GM12878 (cell line): ENCODE measurements around the gene INSIG2. TPM values are rescaled to one million over a fixed set of nuclear protein-coding genes. Genes with fewer than 3 reads are reported as not detected.

Experiments used
- ATAC-seq: fragments of 200-7000 bp; cut with Tn5 transposase; 3 replicates; pipeline ENCODE4 v1.9.1; 2020; ENCODE audit warnings: mild to moderate bottlenecking, moderate library complexity
- BruUV-seq: library from RNA; stranded (reverse); fragments of 400-500 nt; replicated peaks from 2 replicates; lab custom pipeline; 2021; lab: Mats Ljungman, UMichigan
- CTCF ChIA-PET: fragments of 300-600 bp; sonication (Branson Sonifier 250); formaldehyde crosslinking; extraction: SDS; loops from one replicate; lab custom pipeline; 2021; ENCODE audit warnings: inconsistent platforms; lab: Yijun Ruan, JAX
- POLR2A ChIA-PET: fragments of 350-600 bp; formaldehyde crosslinking; extraction: SDS; loops from one replicate; lab custom pipeline; 2021; ENCODE audit warnings: inconsistent platforms; lab: Charles Lee
- RAD21 ChIA-PET: fragments of 300-600 bp; sonication (Branson Sonifier 250); formaldehyde crosslinking; loops from one replicate; lab custom pipeline; 2023; ENCODE audit warnings: antibody characterized with exemption; ENCODE audit not compliant: unreplicated experiment; lab: Charles Lee
- SMC1A ChIA-PET: fragments of 300-600 bp; sonication (Branson Sonifier 250); formaldehyde crosslinking; loops from one replicate; lab custom pipeline; 2023; ENCODE audit not compliant: unreplicated experiment, uncharacterized antibody; lab: Charles Lee
- DNase-seq: peaks from one replicate; pipeline ENCODE4 v3.0.0-alpha.2; 2011; ENCODE audit warnings: low read depth, low spot score
- FAIRE-seq: peaks from 3 replicates; lab custom pipeline; 2011; peaks lifted over from hg19 to GRCh38; lab: Jason Lieb, UNC
- H2AFZ ChIP-seq: 2 replicates; pipeline ENCODE4 v1.6.0; 2011; ENCODE audit warnings: low read depth, low read length, control low read depth; ENCODE audit not compliant: control insufficient read depth
- H3K27ac ChIP-seq: 2 replicates; pipeline ENCODE4 v1.5.1; 2011; ENCODE audit warnings: control low read depth; ENCODE audit not compliant: control insufficient read depth, insufficient read depth
- H3K27me3 ChIP-seq, 2 experiments: replicated peaks in 1 of 2; 2 replicates each; pipeline versions ENCODE4 v1.6.0 to v1.6.1; 2011; ENCODE audit warnings: low read length in 1 of 2; ENCODE audit not compliant: control insufficient read depth in 2 of 2, insufficient read depth in 2 of 2
- H3K36me3 ChIP-seq, 2 experiments: 2 replicates each; pipeline ENCODE4 v1.5.1; 2011; ENCODE audit warnings: low read length in 1 of 2; ENCODE audit not compliant: control insufficient read depth in 2 of 2, insufficient read depth in 2 of 2
- H3K4me1 ChIP-seq: 2 replicates; pipeline ENCODE4 v1.6.1; 2011; ENCODE audit warnings: mild to moderate bottlenecking, low read length, moderate library complexity, mixed read lengths; ENCODE audit not compliant: control insufficient read depth, insufficient read depth
- H3K4me2 ChIP-seq: 2 replicates; pipeline ENCODE4 v1.6.0; 2011; ENCODE audit warnings: control low read depth; ENCODE audit not compliant: control insufficient read depth, insufficient read depth
- H3K4me3 ChIP-seq: fragments of 200-600 bp; sonication (generic); 2 replicates; pipeline ENCODE4 v1.5.1; 2016
- H3K79me2 ChIP-seq: 2 replicates; pipeline ENCODE4 v1.6.0; 2011; ENCODE audit warnings: low read length; ENCODE audit not compliant: control insufficient read depth, insufficient read depth
- H3K9ac ChIP-seq: 2 replicates; pipeline ENCODE4 v1.8.0; 2011; ENCODE audit warnings: low read length, control low read depth, mixed read lengths; ENCODE audit not compliant: control insufficient read depth, insufficient read depth
- H3K9me3 ChIP-seq: replicated peaks from 3 replicates; pipeline ENCODE4 v1.5.1; 2011; ENCODE audit warnings: mild to moderate bottlenecking, low read length; ENCODE audit not compliant: control insufficient read depth, insufficient read depth
- H4K20me1 ChIP-seq: 2 replicates; pipeline ENCODE4 v1.6.0; 2011; ENCODE audit not compliant: control insufficient read depth, insufficient read depth
- BCL11A ChIP-seq: IDR thresholded peaks from 2 replicates; pipeline ENCODE4 v1.6.1; 2011; ENCODE audit warnings: low read depth, low read length
- BMI1 ChIP-seq: fragments of 450-650 bp; IDR thresholded peaks from 2 replicates; pipeline ENCODE4 v1.6.1; 2016; ENCODE audit warnings: mild to moderate bottlenecking, moderate library complexity, borderline replicate concordance
- CREB1 ChIP-seq: IDR thresholded peaks from 2 replicates; pipeline ENCODE4 v1.6.1; 2012; ENCODE audit warnings: low read depth, mild to moderate bottlenecking, inconsistent platforms
- CUX1 ChIP-seq: IDR thresholded peaks from 2 replicates; pipeline ENCODE4 v1.6.1; 2012; ENCODE audit warnings: improper control_type of control experiment, low read depth, low read length; ENCODE audit not compliant: insufficient replicate concordance
- HDGF ChIP-seq: fragments of 450-650 bp; IDR thresholded peaks from 2 replicates; pipeline ENCODE4 v1.6.1; 2016; ENCODE audit warnings: antibody characterized with exemption
- RAD51 ChIP-seq: fragments of 450-650 bp; IDR thresholded peaks from 2 replicates; pipeline ENCODE4 v1.6.1; 2016; ENCODE audit warnings: moderate library complexity, mild to moderate bottlenecking, inconsistent platforms
- SUZ12 ChIP-seq: fragments of 200-600 bp; sonication (generic); IDR thresholded peaks from one replicate; pipeline ENCODE4 v1.6.1; 2018; ENCODE audit warnings: antibody characterized with exemption, mild to moderate bottlenecking; ENCODE audit not compliant: unreplicated experiment
- WRNIP1 ChIP-seq: IDR thresholded peaks from 2 replicates; pipeline ENCODE4 v1.6.1; 2011; ENCODE audit warnings: low read depth, low read length, improper control_type of control experiment, borderline replicate concordance
- ZBED1 ChIP-seq: IDR thresholded peaks from 2 replicates; pipeline ENCODE4 v1.6.1; 2016; ENCODE audit warnings: borderline replicate concordance
- ZBTB11 ChIP-seq: fragments of 450-650 bp; formaldehyde crosslinking; IDR thresholded peaks from 2 replicates; pipeline ENCODE4 v1.5.0; 2022; ENCODE audit warnings: mild to moderate bottlenecking, missing genetic modification characterization
- WGBS: methylation state at CpG from one replicate; pipeline ENCODE4 v1.1.6; 2016; ENCODE audit warnings: low lambda C conversion rate; ENCODE audit not compliant: insufficient replicate concordance, insufficient coverage; ENCODE audit errors: missing lambda C conversion rate; 5-methylcytosine and 5-hydroxymethylcytosine counted together
- in situ Hi-C: fragments of 300-500 bp; cut with MboI; formaldehyde crosslinking; loops from 9 replicates; pipeline ENCODE4 v1.14.3; 2018; ENCODE audit warnings: mixed read lengths
- intact Hi-C: fragments of 100-400 bp; cut with micrococcal nuclease; formaldehyde crosslinking; loops from one replicate; pipeline ENCODE4 v1.14.2; 2022; ENCODE audit not compliant: unreplicated experiment
- polyA plus RNA-seq, 11 experiments: library from polyadenylated mRNA; depleted of rRNA in 4 of 11; unstranded in 6 of 11; stranded (reverse) in 5 of 11; fragments of >200 nt; fragmentation: Nextera tagmentation in 4 of 11; fragmentation: Illumina TruSeq in 1 of 11; extraction: Ambion mirVana in 4 of 11; extraction: Trizol in 1 of 11; gene quantifications; 1 replicate in 1 of 11; 2 replicates in 10 of 11; pipeline versions ENCODE4 v1.2.1 to v1.2.3, GENCODE V29; 2011 to 2016; ENCODE audit warnings: inconsistent platforms in 2 of 11, missing spikeins in 2 of 11, low read depth in 1 of 11
- total RNA-seq, 4 experiments: library from RNA; depleted of rRNA in 3 of 4; stranded (reverse); fragments of >200 nt in 3 of 4; fragmentation: Illumina TruSeq in 1 of 4; extraction: Trizol in 1 of 4; gene quantifications; 2 replicates each; pipeline versions ENCODE4 v1.2.1 to v1.2.3, GENCODE V29; 2013 to 2021
- TF ChIP-seq, protein P1 (sequence below): IDR thresholded peaks from 2 replicates; pipeline ENCODE4 v1.6.1; 2012; ENCODE audit warnings: low read depth, low read length, improper control_type of control experiment

The INSIG2 gene
- total and polyA plus RNA-seq, 10 of the 15 experiments (the other 5 are each of a cell fraction or from before 2014, with no cell fraction given), result 4.9 to 92.7 (median 12.0) TPM

DNA sequence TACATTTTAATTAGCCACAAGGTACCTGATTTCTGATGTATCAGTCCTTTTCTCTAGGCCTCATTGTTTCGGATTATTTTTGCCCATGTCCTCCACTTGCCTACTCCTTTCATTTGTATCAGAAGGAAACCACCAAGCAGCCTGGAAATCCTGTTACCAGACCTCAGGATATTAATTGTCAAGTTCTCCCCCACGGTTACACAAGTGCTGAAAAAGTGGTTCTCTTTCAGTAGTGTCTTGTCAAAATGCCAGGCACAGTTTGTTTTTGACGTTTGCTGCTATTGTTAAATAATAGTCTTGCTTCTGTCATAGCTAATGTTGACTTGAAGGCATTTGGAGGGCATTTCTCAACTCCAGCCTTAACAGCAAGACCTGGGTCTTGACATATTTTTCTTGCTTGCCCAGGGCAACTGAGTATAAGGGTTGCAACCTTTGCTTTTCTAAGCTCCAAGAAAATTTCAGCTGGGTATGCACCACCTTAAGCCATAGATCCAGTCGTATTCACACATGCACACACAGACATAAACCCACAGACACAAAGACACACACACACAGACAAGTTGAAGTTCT, 31.0 kb downstream of the INSIG2 start (continued):
- no peak for TF ChIP-seq CUX1
- no peak for TF ChIP-seq SUZ12
- TF ChIP-seq CREB1, result no peak
- TF ChIP-seq BCL11A, result no peak
- TF ChIP-seq BMI1, result no peak
- TF ChIP-seq WRNIP1, result no peak

- no TSS peak for BruUV-seq
- ChIA-PET CTCF (interaction anchor here (1.0 kb wide), 1 partner anchor 30 kb away, joined by 3 read pairs; no protein-coding TSS in a partner anchor), SMC1A (interaction anchor here (2.0 kb wide), 1 partner anchor 11 kb away, joined by 5 read pairs; no protein-coding TSS in a partner anchor), POLR2A (no interaction called here), RAD21 (no interaction called here)
- no peak overlapping the region for H3K4me3 ChIP-seq
- no peaks in the 10 kb centered on the region for H3K9me3 ChIP-seq
- no peaks in the 10 kb centered on the region for H3K4me1 ChIP-seq
- no peak overlapping the region for H3K4me2 ChIP-seq
- H3K9ac ChIP-seq, result no peak overlapping the region
- H3K79me2 ChIP-seq, result no peaks in the 10 kb centered on the region
- no peak for FAIRE-seq
- H3K27ac ChIP-seq, result no peak overlapping the region
- no peaks in the 10 kb centered on the region for H4K20me1 ChIP-seq
- no peaks in the 10 kb centered on the region for H3K36me3 ChIP-seq
- no peak for ATAC-seq
- 98% methylated on average over 8 of the region's 8 CpGs for WGBS
- TF ChIP-seq RAD51 (no peak), ZBTB11 (CRISPR knock-in tag) (no peak), ZBED1 (no peak), HDGF (no peak)
- TF ChIP-seq, protein P1, sequence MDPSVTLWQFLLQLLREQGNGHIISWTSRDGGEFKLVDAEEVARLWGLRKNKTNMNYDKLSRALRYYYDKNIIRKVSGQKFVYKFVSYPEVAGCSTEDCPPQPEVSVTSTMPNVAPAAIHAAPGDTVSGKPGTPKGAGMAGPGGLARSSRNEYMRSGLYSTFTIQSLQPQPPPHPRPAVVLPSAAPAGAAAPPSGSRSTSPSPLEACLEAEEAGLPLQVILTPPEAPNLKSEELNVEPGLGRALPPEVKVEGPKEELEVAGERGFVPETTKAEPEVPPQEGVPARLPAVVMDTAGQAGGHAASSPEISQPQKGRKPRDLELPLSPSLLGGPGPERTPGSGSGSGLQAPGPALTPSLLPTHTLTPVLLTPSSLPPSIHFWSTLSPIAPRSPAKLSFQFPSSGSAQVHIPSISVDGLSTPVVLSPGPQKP, result no peak
- H2AFZ ChIP-seq, result no peak overlapping the region
- no peak for DNase-seq
- in situ Hi-C loops, result no loop called here
- intact Hi-C loops, result no loop called here
- no peaks in the 10 kb centered on the region for H3K27me3 ChIP-seq
Observed at GRCh38 chr2:118119761-118120400, 31.6 kb downstream of the INSIG2 start.
